ENCODE measurements around the gene TOX2. TPM values are rescaled to one million over a fixed set of nuclear protein-coding genes. Genes with fewer than 3 reads are reported as not detected.

Gene TOX2
- total RNA-seq, 1 donor from 2014 or later, result 4.8 TPM

- Mint-ChIP-seq H3K9me3 (no peaks in the 10 kb centered on the region), H3K4me3 (no peak overlapping the region), H3K27ac (no peak overlapping the region), H3K27me3 (peaks cover 2% of the 10 kb centered on the region), H3K4me1 (no peaks in the 10 kb centered on the region), H3K36me3 (ENCODE audit: low read depth) (no peaks in the 10 kb centered on the region)
- DNase-seq (no peak), ATAC-seq (ENCODE audit: low read depth) (no peak)
- no peak for TF ChIP-seq CTCF (IDR thresholded peaks at IDR 0.05)
- ChIA-PET POLR2A (no interaction called here), CTCF (interaction anchor here (1.3 kb wide), 1 partner anchor 12 kb away, joined by 5 read pairs; no protein-coding TSS in a partner anchor)
- intact Hi-C loops (cut with micrococcal nuclease), result no loop called here
Measured at GRCh38 chr20:43983359-43983758, 68.7 kb downstream of the TOX2 start.

- H3K36me3 Mint-ChIP-seq (ENCODE audit: low read depth), result no peaks in the 10 kb centered on the region
- H3K9me3 Mint-ChIP-seq, result no peaks in the 10 kb centered on the region
- CTCF ChIA-PET, result interaction anchor here (1.3 kb wide), 1 partner anchor 12 kb away, joined by 5 read pairs; no protein-coding TSS in a partner anchor
- TF ChIP-seq CTCF (IDR thresholded peaks at IDR 0.05), result no peak
- no peak overlapping the region for H3K27ac Mint-ChIP-seq
- intact Hi-C loops (cut with micrococcal nuclease), result no loop called here
- H3K27me3 Mint-ChIP-seq, result no peaks in the 10 kb centered on the region
- H3K4me3 Mint-ChIP-seq, result no peak overlapping the region
- no peaks in the 10 kb centered on the region for H3K4me1 Mint-ChIP-seq
- POLR2A ChIA-PET, result no interaction called here
- DNase-seq, result no peak
- ATAC-seq (ENCODE audit: low read depth), result no peak
Measured at GRCh38 chr20:43983904-43984361, 69.3 kb downstream of the TOX2 start.

- H3K9me3 Mint-ChIP-seq, result no peaks in the 10 kb centered on the region
- no peak overlapping the region for H3K27ac Mint-ChIP-seq
- no peak for TF ChIP-seq CTCF (IDR thresholded peaks at IDR 0.05)
- H3K36me3 Mint-ChIP-seq (ENCODE audit: low read depth), result no peaks in the 10 kb centered on the region
- no peak for ATAC-seq (ENCODE audit: low read depth)
- no peaks in the 10 kb centered on the region for H3K27me3 Mint-ChIP-seq
- H3K4me1 Mint-ChIP-seq, result no peaks in the 10 kb centered on the region
- DNase-seq, result no peak
- ChIA-PET CTCF (interaction anchor here (1.3 kb wide), 1 partner anchor 11 kb away, joined by 5 read pairs; no protein-coding TSS in a partner anchor), POLR2A (no interaction called here)
- H3K4me3 Mint-ChIP-seq, result no peak overlapping the region
- intact Hi-C loops (cut with micrococcal nuclease), result no loop called here
Measured at GRCh38 chr20:43984587-43984986, 69.9 kb downstream of the TOX2 start.

- CTCF ChIA-PET, result no interaction called here
- no peak for ATAC-seq (ENCODE audit: low read depth)
- H3K27me3 Mint-ChIP-seq, result no peaks in the 10 kb centered on the region
- H3K9me3 Mint-ChIP-seq, result peaks cover 2% of the 10 kb centered on the region
- no peak overlapping the region for H3K4me3 Mint-ChIP-seq
- no peak overlapping the region for H3K27ac Mint-ChIP-seq
- no peaks in the 10 kb centered on the region for H3K4me1 Mint-ChIP-seq
- intact Hi-C loops (cut with micrococcal nuclease), result no loop called here
- no peak for DNase-seq
- no peak for TF ChIP-seq CTCF (IDR thresholded peaks at IDR 0.05)
- POLR2A ChIA-PET, result no interaction called here
- no peaks in the 10 kb centered on the region for H3K36me3 Mint-ChIP-seq (ENCODE audit: low read depth)
Measured at GRCh38 chr20:43985121-43985520, 70.5 kb downstream of the TOX2 start.

GRCh38 chr20:43985608-43986316 lies 71.1 kb downstream of the TOX2 start:
- no peak overlapping the region for H3K4me3 Mint-ChIP-seq
- DNase-seq, result no peak
- H3K9me3 Mint-ChIP-seq, result peaks cover 2% of the 10 kb centered on the region
- intact Hi-C loops (cut with micrococcal nuclease), result no loop called here
- no peak for TF ChIP-seq CTCF (IDR thresholded peaks at IDR 0.05)
- no peaks in the 10 kb centered on the region for H3K4me1 Mint-ChIP-seq
- no peaks in the 10 kb centered on the region for H3K27me3 Mint-ChIP-seq
- CTCF ChIA-PET, result no interaction called here
- no peak overlapping the region for H3K27ac Mint-ChIP-seq
- POLR2A ChIA-PET, result no interaction called here
- H3K36me3 Mint-ChIP-seq (ENCODE audit: low read depth), result no peaks in the 10 kb centered on the region
- ATAC-seq (ENCODE audit: low read depth), result no peak
